Urothelium cell line (cell line): ENCODE data around the gene SLCO3A1.
A peak's percentile ranks its signal among the peaks of the same experiment; 100 is the strongest.

ENCODE experiments used
- DNase-seq: peaks from one replicate; pipeline ENCODE4 v3.0.0; 2011; ENCODE audit warnings: low spot score, mixed read lengths
- FAIRE-seq: peaks from 2 replicates; lab custom pipeline; 2011; peaks lifted over from hg19 to GRCh38; lab: Jason Lieb, UNC

Gene SLCO3A1

GRCh38 chr15:91860498-91860897, 7.0 kb downstream of the SLCO3A1 start:
- no peak for FAIRE-seq
- DNase-seq: no peak

GRCh38 chr15:91861223-91861622, 7.7 kb downstream of the SLCO3A1 start:
- no peak for FAIRE-seq

GRCh38 chr15:91862891-91863504, 9.5 kb downstream of the SLCO3A1 start:
- FAIRE-seq (no peak), DNase-seq (no peak)

More at GRCh38 chr15:91861223-91861622, 7.7 kb downstream of the SLCO3A1 start:
- DNase-seq: no peak

- DNase-seq (no peak), FAIRE-seq (no peak)
Measured at GRCh38 chr15:91863621-91864255, 10.2 kb downstream of the SLCO3A1 start.

GRCh38 chr15:91864664-91865063, 11.2 kb downstream of the SLCO3A1 start:
- FAIRE-seq (no peak), DNase-seq (no peak)

- FAIRE-seq (no peak), DNase-seq (no peak)
Measured at GRCh38 chr15:91865486-91865885, 12.0 kb downstream of the SLCO3A1 start.

- FAIRE-seq: no peak
- DNase-seq: no peak
Measured at GRCh38 chr15:91865950-91866349, 12.4 kb downstream of the SLCO3A1 start.

GRCh38 chr15:91866371-91866905, 12.9 kb downstream of the SLCO3A1 start:
- DNase-seq: peak; percentile 40
- FAIRE-seq: no peak

GRCh38 chr15:91866971-91867372, 13.5 kb downstream of the SLCO3A1 start:
- FAIRE-seq (peak; percentile 76), DNase-seq (peak; percentile 18)

GRCh38 chr15:91867581-91868026, 14.1 kb downstream of the SLCO3A1 start:
- DNase-seq (peak; percentile 90), FAIRE-seq (no peak)

- FAIRE-seq (no peak), DNase-seq (no peak)
Measured at GRCh38 chr15:91870876-91871537, 17.5 kb downstream of the SLCO3A1 start.

GRCh38 chr15:91871837-91872236, 18.3 kb downstream of the SLCO3A1 start:
- DNase-seq: no peak
- FAIRE-seq: no peak

GRCh38 chr15:91872356-91873137, 19.0 kb downstream of the SLCO3A1 start:
- FAIRE-seq: no peak
- no peak for DNase-seq

GRCh38 chr15:91873138-91873536, 19.6 kb downstream of the SLCO3A1 start:
- FAIRE-seq (no peak), DNase-seq (no peak)

- FAIRE-seq (no peak), DNase-seq (no peak)
Measured at GRCh38 chr15:91874171-91874570, 20.7 kb downstream of the SLCO3A1 start.

GRCh38 chr15:91874992-91875660, 21.6 kb downstream of the SLCO3A1 start:
- FAIRE-seq (no peak), DNase-seq (no peak)

GRCh38 chr15:91876187-91876586, 22.7 kb downstream of the SLCO3A1 start:
- no peak for FAIRE-seq
- DNase-seq: no peak

- DNase-seq (no peak), FAIRE-seq (no peak)
Measured at GRCh38 chr15:91878319-91878870, 24.9 kb downstream of the SLCO3A1 start.

- no peak for DNase-seq
- FAIRE-seq: no peak
Measured at GRCh38 chr15:91879158-91879557, 25.6 kb downstream of the SLCO3A1 start.

GRCh38 chr15:91880373-91880772, 26.9 kb downstream of the SLCO3A1 start:
- no peak for DNase-seq
- no peak for FAIRE-seq
